PFSK-1 (cell line): Measurements from ENCODE around the gene ZNF514.

Experiments
- FOXP2 ChIP-seq: optimal IDR thresholded peaks from 2 replicates; pipeline ENCODE3; 2011; ENCODE audit warnings: borderline replicate concordance, control low read depth, inconsistent platforms; ENCODE audit not compliant: insufficient read depth; ENCODE audit errors: extremely low read length, extremely low read depth
- POLR2AphosphoS5 ChIP-seq: IDR thresholded peaks from 2 replicates; pipeline ENCODE4 v1.6.1; 2012; ENCODE audit warnings: low read depth, mild to moderate bottlenecking, control low read depth, low read length, moderate library complexity
- REST ChIP-seq, 2 experiments: IDR thresholded peaks; 2 replicates each; pipeline versions ENCODE4 v1.6.1 to v1.8.0; 2011 to 2012; ENCODE audit warnings: low read depth in 2 of 2, low read length in 2 of 2, control low read depth in 1 of 2, inconsistent platforms in 1 of 2, mild to moderate bottlenecking in 1 of 2, moderate library complexity in 1 of 2; ENCODE audit not compliant: insufficient read depth in 1 of 2
- SIN3A ChIP-seq: IDR thresholded peaks from 2 replicates; pipeline ENCODE4 v1.6.1; 2012; ENCODE audit warnings: mild to moderate bottlenecking, low read length, moderate library complexity, borderline replicate concordance; ENCODE audit not compliant: insufficient read depth
- TAF1 ChIP-seq: IDR thresholded peaks from 2 replicates; pipeline ENCODE4 v1.6.1; 2012; ENCODE audit warnings: low read length, control low read depth, borderline replicate concordance; ENCODE audit not compliant: insufficient read depth

Gene ZNF514

DNA sequence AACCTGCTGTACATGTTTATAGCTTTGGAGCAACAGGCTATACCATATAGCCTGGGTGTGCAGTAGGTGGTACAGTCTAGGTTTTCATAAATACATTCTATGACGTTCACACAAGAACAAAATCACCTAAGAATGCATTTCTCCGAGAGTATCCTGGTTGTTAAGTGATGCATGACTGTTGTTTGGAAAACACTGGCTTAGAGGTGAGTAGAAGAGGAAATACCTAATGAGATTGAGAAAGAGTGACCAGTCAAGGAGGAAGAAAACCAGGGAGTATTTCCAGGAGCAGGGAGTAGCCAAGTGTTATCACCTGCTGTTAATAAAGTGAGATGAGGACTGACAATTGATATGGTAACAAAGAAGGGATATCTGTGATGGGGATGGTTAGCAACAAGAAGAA is 44.7 kb upstream of the ZNF514 start:
- no peak for TF ChIP-seq FOXP2
- TF ChIP-seq SIN3A, result no peak
- TF ChIP-seq TAF1, result no peak
- TF ChIP-seq POLR2AphosphoS5, result no peak
- no peak for TF ChIP-seq REST (IDR thresholded peaks at IDR 0.05; ENCODE audit: insufficient read depth in 1 of 2, low read depth in 2 of 2, low read length in 2 of 2)

DNA sequence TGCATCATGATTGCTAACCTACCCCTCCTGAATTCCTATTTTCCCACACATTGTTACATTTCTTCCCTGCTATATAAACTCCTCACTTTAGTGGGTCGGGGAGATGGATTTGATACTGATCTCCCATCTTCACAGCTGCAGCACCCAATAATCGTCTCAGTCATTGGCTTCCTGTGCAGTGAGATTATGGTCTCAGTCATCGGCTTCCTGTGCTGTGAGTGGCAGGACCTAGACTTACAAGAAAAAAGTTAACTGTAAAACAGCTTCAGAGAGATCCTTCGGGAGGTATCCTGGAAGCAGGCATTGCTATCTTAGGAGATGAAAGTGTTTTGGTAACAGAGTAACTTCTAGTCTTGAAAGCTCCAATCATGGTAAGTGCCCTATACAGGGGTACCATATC is 44.3 kb upstream of the ZNF514 start:
- TF ChIP-seq POLR2AphosphoS5 (no peak), SIN3A (no peak), REST (IDR thresholded peaks at IDR 0.05; ENCODE audit: insufficient read depth in 1 of 2, low read depth in 2 of 2, low read length in 2 of 2) (no peak), FOXP2 (no peak), TAF1 (no peak)

DNA sequence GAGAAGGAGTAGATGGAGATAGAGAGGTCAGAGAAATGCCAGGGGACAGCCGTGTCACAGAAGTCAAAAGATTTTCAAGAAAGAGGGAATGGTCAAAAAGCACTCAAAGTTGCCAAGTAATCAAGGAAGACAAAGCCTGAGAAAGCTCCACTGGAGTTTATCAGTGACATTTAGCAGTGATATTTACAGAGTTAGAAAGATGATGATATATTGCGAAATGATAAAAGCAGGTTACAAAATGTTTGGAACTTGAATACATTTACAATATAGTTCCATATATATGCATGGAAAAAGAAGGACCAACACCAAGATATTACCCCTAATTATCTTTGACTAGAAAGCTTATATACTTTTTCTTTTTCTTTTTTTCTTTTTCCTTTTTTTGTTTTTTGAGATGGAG is 26.3 kb upstream of the ZNF514 start:
- no peak for TF ChIP-seq SIN3A
- no peak for TF ChIP-seq TAF1
- no peak for TF ChIP-seq REST (IDR thresholded peaks at IDR 0.05; ENCODE audit: insufficient read depth in 1 of 2, low read depth in 2 of 2, low read length in 2 of 2)
- TF ChIP-seq POLR2AphosphoS5, result no peak
- TF ChIP-seq FOXP2, result no peak

GRCh38 chr2:95185197-95185596 is 25.5 kb upstream of the ZNF514 start:
- TF ChIP-seq POLR2AphosphoS5, result no peak
- TF ChIP-seq TAF1, result no peak
- TF ChIP-seq REST (IDR thresholded peaks at IDR 0.05; ENCODE audit: insufficient read depth in 1 of 2, low read depth in 2 of 2, low read length in 2 of 2), result no peak
- TF ChIP-seq SIN3A, result no peak
- TF ChIP-seq FOXP2, result no peak

GRCh38 chr2:95181774-95182173 is 22.1 kb upstream of the ZNF514 start:
- TF ChIP-seq FOXP2, result no peak
- no peak for TF ChIP-seq REST (IDR thresholded peaks at IDR 0.05; ENCODE audit: insufficient read depth in 1 of 2, low read depth in 2 of 2, low read length in 2 of 2)
- TF ChIP-seq SIN3A, result no peak
- no peak for TF ChIP-seq POLR2AphosphoS5
- no peak for TF ChIP-seq TAF1
